H1 (cell line): ENCODE results near the gene NUDT9. TPM values are rescaled to one million over a fixed set of nuclear protein-coding genes. Genes with fewer than 3 reads are reported as not detected.

Experiments
- CBX5 ChIP-seq: fragments of 300-800, 300-1000 bp; sonication (generic); IDR thresholded peaks from 2 replicates; pipeline ENCODE4 v1.7.1; 2016; ENCODE audit warnings: antibody characterized with exemption, low read length, low read depth
- CBX8 ChIP-seq: fragments of 300-800, 300-1000 bp; sonication (generic); IDR thresholded peaks from 2 replicates; pipeline ENCODE4 v1.7.1; 2016; ENCODE audit warnings: low read depth, low read length, borderline replicate concordance
- EGR1 ChIP-seq: IDR thresholded peaks from 2 replicates; pipeline ENCODE4 v1.6.1; 2011; ENCODE audit warnings: low read depth, low read length, borderline replicate concordance
- EP300 ChIP-seq, 2 experiments: IDR thresholded peaks; 1 replicate in 1 of 2; 2 replicates in 1 of 2; pipeline ENCODE4 v1.6.1; 2011 to 2012; ENCODE audit warnings: low read depth in 2 of 2, low read length in 2 of 2, mild to moderate bottlenecking in 2 of 2, borderline replicate concordance in 1 of 2, inconsistent platforms in 1 of 2, moderate library complexity in 1 of 2
- EZH2 ChIP-seq: fragments of 200-600 bp; sonication (generic); IDR thresholded peaks from 2 replicates; pipeline ENCODE4 v1.7.1; 2012; ENCODE audit warnings: low read depth, mild to moderate bottlenecking, moderate library complexity, low read length, inconsistent platforms; ENCODE audit not compliant: severe bottlenecking
- HDAC6 ChIP-seq: IDR thresholded peaks from one replicate; pipeline ENCODE4 v1.7.1; 2012; ENCODE audit warnings: low read depth, mild to moderate bottlenecking, inconsistent platforms, low read length, moderate library complexity
- SIN3A ChIP-seq, 2 experiments: IDR thresholded peaks in 1 of 2; conservative IDR thresholded peaks in 1 of 2; 2 replicates each; pipeline ENCODE4 v1.6.1; 2011 to 2012; ENCODE audit warnings: low read length in 2 of 2, improper control_type of control experiment in 1 of 2, low read depth in 1 of 2, mild to moderate bottlenecking in 1 of 2
- SP1 ChIP-seq: IDR thresholded peaks from 2 replicates; pipeline ENCODE4 v1.6.1; 2011; ENCODE audit warnings: low read depth, low read length
- SUZ12 ChIP-seq: fragments of 200-600 bp; sonication (generic); IDR thresholded peaks from 2 replicates; pipeline ENCODE4 v1.6.1; 2012; ENCODE audit warnings: mild to moderate bottlenecking, inconsistent platforms, low read length, moderate library complexity, mixed read lengths
- YY1 ChIP-seq: IDR thresholded peaks from 2 replicates; pipeline ENCODE4 v1.6.1; 2011; ENCODE audit warnings: low read depth, mild to moderate bottlenecking, low read length
- ZNF274 ChIP-seq: IDR thresholded peaks from 2 replicates; pipeline ENCODE4 v1.7.0; 2012; ENCODE audit warnings: low read length, borderline replicate concordance; ENCODE audit errors: extremely low read depth
- polyA plus RNA-seq, 7 experiments: library from polyadenylated mRNA; depleted of rRNA in 3 of 7; stranded (reverse) in 5 of 7; unstranded in 2 of 7; fragments of >200 nt in 5 of 7; fragments of 200-250 nt in 2 of 7; gene quantifications; 1 replicate in 5 of 7; 2 replicates in 1 of 7; 4 replicates in 1 of 7; pipeline versions ENCODE4 v1.2.1 to v1.2.3, GENCODE V29; 2011 to 2013; ENCODE audit warnings: missing spikeins in 2 of 7, mixed read lengths in 2 of 7
- total RNA-seq: library from RNA; stranded (reverse); fragmentation: NEBNext Ultra II Directional; extraction: Animal tissue kit (Norgen Biotek cat#: 25700); gene quantifications from 2 replicates; pipeline ENCODE4 v1.2.1, GENCODE V29; 2021
- TF ChIP-seq, protein P1 (sequence below): fragments of 300-600 bp; sonication (generic); IDR thresholded peaks from 2 replicates; pipeline ENCODE4 v1.7.1; 2012; ENCODE audit warnings: low read length, moderate library complexity, mild to moderate bottlenecking, inconsistent platforms; ENCODE audit not compliant: insufficient replicate concordance

Gene NUDT9
- total and polyA plus RNA-seq, 2 of the 8 experiments (the other 6 are each of a cell fraction or from before 2014, with no cell fraction given) = 13.2 to 27.6 TPM

DNA sequence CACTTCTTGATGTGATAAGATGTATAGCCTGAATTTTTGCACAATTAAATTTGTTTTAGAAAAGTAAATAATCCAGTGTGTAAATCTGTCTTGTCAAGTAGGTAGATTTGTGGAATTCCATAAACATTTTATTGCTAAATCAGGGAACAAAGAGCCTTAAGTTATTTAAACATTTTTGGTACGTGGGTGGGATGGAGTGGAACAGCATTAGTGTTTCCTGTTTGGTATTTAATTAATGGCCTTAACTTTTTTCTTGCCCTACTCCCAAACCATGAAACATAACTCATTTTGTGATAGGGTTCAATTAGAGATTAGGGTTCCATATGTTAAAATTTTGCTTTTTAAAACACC is 5.1 kb downstream of the NUDT9 start (continued):
- TF ChIP-seq, protein P1, sequence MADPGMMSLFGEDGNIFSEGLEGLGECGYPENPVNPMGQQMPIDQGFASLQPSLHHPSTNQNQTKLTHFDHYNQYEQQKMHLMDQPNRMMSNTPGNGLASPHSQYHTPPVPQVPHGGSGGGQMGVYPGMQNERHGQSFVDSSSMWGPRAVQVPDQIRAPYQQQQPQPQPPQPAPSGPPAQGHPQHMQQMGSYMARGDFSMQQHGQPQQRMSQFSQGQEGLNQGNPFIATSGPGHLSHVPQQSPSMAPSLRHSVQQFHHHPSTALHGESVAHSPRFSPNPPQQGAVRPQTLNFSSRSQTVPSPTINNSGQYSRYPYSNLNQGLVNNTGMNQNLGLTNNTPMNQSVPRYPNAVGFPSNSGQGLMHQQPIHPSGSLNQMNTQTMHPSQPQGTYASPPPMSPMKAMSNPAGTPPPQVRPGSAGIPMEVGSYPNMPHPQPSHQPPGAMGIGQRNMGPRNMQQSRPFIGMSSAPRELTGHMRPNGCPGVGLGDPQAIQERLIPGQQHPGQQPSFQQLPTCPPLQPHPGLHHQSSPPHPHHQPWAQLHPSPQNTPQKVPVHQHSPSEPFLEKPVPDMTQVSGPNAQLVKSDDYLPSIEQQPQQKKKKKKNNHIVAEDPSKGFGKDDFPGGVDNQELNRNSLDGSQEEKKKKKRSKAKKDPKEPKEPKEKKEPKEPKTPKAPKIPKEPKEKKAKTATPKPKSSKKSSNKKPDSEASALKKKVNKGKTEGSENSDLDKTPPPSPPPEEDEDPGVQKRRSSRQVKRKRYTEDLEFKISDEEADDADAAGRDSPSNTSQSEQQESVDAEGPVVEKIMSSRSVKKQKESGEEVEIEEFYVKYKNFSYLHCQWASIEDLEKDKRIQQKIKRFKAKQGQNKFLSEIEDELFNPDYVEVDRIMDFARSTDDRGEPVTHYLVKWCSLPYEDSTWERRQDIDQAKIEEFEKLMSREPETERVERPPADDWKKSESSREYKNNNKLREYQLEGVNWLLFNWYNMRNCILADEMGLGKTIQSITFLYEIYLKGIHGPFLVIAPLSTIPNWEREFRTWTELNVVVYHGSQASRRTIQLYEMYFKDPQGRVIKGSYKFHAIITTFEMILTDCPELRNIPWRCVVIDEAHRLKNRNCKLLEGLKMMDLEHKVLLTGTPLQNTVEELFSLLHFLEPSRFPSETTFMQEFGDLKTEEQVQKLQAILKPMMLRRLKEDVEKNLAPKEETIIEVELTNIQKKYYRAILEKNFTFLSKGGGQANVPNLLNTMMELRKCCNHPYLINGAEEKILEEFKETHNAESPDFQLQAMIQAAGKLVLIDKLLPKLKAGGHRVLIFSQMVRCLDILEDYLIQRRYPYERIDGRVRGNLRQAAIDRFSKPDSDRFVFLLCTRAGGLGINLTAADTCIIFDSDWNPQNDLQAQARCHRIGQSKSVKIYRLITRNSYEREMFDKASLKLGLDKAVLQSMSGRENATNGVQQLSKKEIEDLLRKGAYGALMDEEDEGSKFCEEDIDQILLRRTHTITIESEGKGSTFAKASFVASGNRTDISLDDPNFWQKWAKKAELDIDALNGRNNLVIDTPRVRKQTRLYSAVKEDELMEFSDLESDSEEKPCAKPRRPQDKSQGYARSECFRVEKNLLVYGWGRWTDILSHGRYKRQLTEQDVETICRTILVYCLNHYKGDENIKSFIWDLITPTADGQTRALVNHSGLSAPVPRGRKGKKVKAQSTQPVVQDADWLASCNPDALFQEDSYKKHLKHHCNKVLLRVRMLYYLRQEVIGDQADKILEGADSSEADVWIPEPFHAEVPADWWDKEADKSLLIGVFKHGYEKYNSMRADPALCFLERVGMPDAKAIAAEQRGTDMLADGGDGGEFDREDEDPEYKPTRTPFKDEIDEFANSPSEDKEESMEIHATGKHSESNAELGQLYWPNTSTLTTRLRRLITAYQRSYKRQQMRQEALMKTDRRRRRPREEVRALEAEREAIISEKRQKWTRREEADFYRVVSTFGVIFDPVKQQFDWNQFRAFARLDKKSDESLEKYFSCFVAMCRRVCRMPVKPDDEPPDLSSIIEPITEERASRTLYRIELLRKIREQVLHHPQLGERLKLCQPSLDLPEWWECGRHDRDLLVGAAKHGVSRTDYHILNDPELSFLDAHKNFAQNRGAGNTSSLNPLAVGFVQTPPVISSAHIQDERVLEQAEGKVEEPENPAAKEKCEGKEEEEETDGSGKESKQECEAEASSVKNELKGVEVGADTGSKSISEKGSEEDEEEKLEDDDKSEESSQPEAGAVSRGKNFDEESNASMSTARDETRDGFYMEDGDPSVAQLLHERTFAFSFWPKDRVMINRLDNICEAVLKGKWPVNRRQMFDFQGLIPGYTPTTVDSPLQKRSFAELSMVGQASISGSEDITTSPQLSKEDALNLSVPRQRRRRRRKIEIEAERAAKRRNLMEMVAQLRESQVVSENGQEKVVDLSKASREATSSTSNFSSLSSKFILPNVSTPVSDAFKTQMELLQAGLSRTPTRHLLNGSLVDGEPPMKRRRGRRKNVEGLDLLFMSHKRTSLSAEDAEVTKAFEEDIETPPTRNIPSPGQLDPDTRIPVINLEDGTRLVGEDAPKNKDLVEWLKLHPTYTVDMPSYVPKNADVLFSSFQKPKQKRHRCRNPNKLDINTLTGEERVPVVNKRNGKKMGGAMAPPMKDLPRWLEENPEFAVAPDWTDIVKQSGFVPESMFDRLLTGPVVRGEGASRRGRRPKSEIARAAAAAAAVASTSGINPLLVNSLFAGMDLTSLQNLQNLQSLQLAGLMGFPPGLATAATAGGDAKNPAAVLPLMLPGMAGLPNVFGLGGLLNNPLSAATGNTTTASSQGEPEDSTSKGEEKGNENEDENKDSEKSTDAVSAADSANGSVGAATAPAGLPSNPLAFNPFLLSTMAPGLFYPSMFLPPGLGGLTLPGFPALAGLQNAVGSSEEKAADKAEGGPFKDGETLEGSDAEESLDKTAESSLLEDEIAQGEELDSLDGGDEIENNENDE = no peak
- TF ChIP-seq YY1 (no peak), CBX5 (no peak), SP1 (no peak), SUZ12 (no peak), EGR1 (no peak), EZH2 (no peak), ZNF274 (no peak), CBX8 (no peak), EP300 (IDR thresholded peaks at IDR 0.05; ENCODE audit: borderline replicate concordance in 1 of 2, low read depth in 2 of 2, low read length in 2 of 2) (no peak), HDAC6 (no peak), SIN3A (conservative IDR thresholded peaks at IDR 0.05 in 1 of 2, IDR thresholded peaks at IDR 0.05 in 1 of 2; ENCODE audit: low read depth in 1 of 2, low read length in 2 of 2) (no peak)
